DOHH2 (cell line): ENCODE results near the gene ZRANB1.

ENCODE experiments used
- EZH2phosphoT487 ChIP-seq: fragments of 200-600 bp; sonication (generic); IDR thresholded peaks from 2 replicates; pipeline ENCODE4 v1.6.1; 2017; ENCODE audit warnings: borderline replicate concordance, mild to moderate bottlenecking, antibody characterized with exemption, low read length, moderate library complexity, mixed read lengths
- TF ChIP-seq, protein P1 (sequence below): fragments of 200-600 bp; sonication (generic); IDR thresholded peaks from one replicate; pipeline ENCODE4 v1.5.1; 2014; ENCODE audit warnings: antibody characterized with exemption, mild to moderate bottlenecking, low read depth, low read length; ENCODE audit not compliant: poor library complexity, severe bottlenecking

DNA sequence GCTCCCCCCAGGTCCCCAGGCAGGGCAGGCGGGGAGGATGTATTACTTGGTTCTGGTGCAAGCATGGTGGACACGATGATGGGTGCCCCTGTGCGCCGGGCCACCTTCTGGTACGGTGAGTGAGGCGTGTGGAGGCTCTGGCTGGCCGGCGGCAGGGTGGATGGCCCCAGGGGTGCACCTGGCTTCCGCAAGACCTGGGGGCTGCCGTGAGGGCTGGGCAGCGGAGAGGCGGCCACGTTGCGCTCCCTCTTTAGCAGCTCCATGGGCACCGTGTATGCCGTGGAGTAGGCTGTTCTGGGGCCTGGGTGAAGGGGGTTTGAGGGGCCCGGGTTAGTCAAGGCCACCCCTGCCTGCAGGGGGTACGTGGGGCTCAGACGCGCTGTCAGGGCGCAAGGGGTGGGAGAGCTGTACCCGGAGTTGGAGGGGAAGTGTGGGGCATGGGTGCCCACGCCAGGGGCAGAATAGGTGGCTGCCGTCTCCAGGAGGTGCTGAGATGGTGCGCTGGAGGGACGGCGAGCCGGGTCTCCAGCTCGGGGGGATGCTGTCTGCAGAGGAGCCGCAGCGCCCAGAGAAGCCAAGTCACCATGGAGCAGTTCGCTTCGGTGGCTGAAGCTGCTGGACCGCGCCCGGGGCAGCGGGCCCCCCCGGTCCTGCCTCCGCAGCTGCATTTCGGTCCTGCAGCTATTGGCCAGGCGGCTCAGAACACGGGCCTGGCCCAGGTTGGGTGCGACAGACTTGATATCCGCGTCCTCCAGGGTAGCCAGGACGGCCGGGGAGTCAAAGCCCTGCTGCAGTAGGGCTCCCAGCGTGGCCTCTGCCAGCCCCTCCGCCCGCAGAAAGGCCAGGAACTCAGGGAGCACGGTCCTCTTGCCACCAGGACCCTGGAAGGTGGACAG is 84.4 kb downstream of the ZRANB1 start:
- TF ChIP-seq, protein P1, sequence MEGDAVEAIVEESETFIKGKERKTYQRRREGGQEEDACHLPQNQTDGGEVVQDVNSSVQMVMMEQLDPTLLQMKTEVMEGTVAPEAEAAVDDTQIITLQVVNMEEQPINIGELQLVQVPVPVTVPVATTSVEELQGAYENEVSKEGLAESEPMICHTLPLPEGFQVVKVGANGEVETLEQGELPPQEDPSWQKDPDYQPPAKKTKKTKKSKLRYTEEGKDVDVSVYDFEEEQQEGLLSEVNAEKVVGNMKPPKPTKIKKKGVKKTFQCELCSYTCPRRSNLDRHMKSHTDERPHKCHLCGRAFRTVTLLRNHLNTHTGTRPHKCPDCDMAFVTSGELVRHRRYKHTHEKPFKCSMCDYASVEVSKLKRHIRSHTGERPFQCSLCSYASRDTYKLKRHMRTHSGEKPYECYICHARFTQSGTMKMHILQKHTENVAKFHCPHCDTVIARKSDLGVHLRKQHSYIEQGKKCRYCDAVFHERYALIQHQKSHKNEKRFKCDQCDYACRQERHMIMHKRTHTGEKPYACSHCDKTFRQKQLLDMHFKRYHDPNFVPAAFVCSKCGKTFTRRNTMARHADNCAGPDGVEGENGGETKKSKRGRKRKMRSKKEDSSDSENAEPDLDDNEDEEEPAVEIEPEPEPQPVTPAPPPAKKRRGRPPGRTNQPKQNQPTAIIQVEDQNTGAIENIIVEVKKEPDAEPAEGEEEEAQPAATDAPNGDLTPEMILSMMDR, result no peak
- no peak for TF ChIP-seq EZH2phosphoT487
